ENCODE results near the gene MKRN3. TPM values are rescaled to one million over a fixed set of nuclear protein-coding genes. Genes with fewer than 3 reads are reported as not detected.

Gene MKRN3
- total and polyA plus RNA-seq, 10 of the 15 experiments (the other 5 are each of a cell fraction or from before 2014, with no cell fraction given), result 0.30 to 1.1 TPM; not detected in 8

DNA sequence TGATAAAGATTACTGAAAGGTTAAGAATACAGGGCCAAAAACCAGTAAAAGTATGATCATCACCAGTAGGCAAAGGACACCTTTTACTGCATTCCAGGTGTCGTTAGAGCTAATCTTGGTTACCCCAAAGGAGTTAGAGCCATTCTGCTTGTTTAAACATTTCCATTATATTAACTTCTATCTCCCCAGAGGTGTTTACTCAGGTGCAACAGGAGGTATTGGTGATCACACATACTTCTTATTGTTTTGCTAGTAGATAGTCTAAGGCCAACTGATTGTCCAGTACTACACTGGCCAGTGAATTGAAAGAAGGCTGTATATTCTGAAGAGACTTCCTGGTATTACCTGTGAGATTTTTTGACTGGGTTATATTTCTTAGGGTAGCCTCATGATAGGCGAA lies 22.8 kb downstream of the MKRN3 start:
- H3K27me3 ChIP-seq (replicated peaks in 1 of 2; ENCODE audit: control insufficient read depth in 2 of 2, insufficient read depth in 2 of 2, low read length in 1 of 2), result no peaks in the 10 kb centered on the region
- H2AFZ ChIP-seq (ENCODE audit: control insufficient read depth, low read depth, low read length), result no peak overlapping the region
- H3K36me3 ChIP-seq (ENCODE audit: control insufficient read depth in 2 of 2, insufficient read depth in 2 of 2, low read length in 1 of 2), result no peaks in the 10 kb centered on the region
- no peaks in the 10 kb centered on the region for H3K79me2 ChIP-seq (ENCODE audit: control insufficient read depth, insufficient read depth, low read length)
- no peak overlapping the region for H3K4me3 ChIP-seq
- no TSS peak for BruUV-seq (replicated peaks)
- SMC1A ChIA-PET (ENCODE audit: uncharacterized antibody, unreplicated experiment), result no interaction called here
- no peak overlapping the region for H3K27ac ChIP-seq (ENCODE audit: control insufficient read depth, insufficient read depth)
- H4K20me1 ChIP-seq (ENCODE audit: control insufficient read depth, insufficient read depth), result no peaks in the 10 kb centered on the region
- in situ Hi-C loops (cut with MboI) (no loop called here), intact Hi-C loops (cut with micrococcal nuclease; ENCODE audit: unreplicated experiment) (no loop called here)
- CTCF ChIA-PET, result no interaction called here
- no peaks in the 10 kb centered on the region; the same call in 2 of the 3 replicates for H3K9me3 ChIP-seq (replicated peaks; ENCODE audit: control insufficient read depth, insufficient read depth, low read length)
- DNase-seq (ENCODE audit: low read depth, low spot score), result no peak
- no peak overlapping the region for H3K4me2 ChIP-seq (ENCODE audit: control insufficient read depth, insufficient read depth)
- RAD21 ChIA-PET (ENCODE audit: unreplicated experiment), result no interaction called here
- FAIRE-seq, result no peak
- POLR2A ChIA-PET, result no interaction called here
- WGBS (ENCODE audit: insufficient coverage, insufficient replicate concordance, low lambda C conversion rate, missing lambda C conversion rate), result 3% methylated on average over 2 of the region's 2 CpGs
- H3K4me1 ChIP-seq (ENCODE audit: control insufficient read depth, insufficient read depth, low read length), result no peaks in the 10 kb centered on the region
- ATAC-seq, result no peak
- TF ChIP-seq SUZ12 (IDR thresholded peaks at IDR 0.05; ENCODE audit: unreplicated experiment) (no peak), HDAC6 (IDR thresholded peaks at IDR 0.05; ENCODE audit: unreplicated experiment) (no peak), SIX5 (IDR thresholded peaks at IDR 0.05; ENCODE audit: low read depth, low read length, severe bottlenecking) (no peak), ZNF384 (IDR thresholded peaks at IDR 0.05; ENCODE audit: borderline replicate concordance, low read depth, low read length) (no peak), FOXK2 (IDR thresholded peaks at IDR 0.05) (no peak), CREB1 (IDR thresholded peaks at IDR 0.05; ENCODE audit: low read depth) (no peak), SRF (IDR thresholded peaks at IDR 0.05; ENCODE audit: low read depth in 2 of 2, low read length in 2 of 2) (no peak), RBBP5 (conservative IDR thresholded peaks at IDR 0.05) (no peak), NRF1 (conservative IDR thresholded peaks at IDR 0.05; ENCODE audit: low read depth, low read length) (no peak)
- TF ChIP-seq, protein P1, sequence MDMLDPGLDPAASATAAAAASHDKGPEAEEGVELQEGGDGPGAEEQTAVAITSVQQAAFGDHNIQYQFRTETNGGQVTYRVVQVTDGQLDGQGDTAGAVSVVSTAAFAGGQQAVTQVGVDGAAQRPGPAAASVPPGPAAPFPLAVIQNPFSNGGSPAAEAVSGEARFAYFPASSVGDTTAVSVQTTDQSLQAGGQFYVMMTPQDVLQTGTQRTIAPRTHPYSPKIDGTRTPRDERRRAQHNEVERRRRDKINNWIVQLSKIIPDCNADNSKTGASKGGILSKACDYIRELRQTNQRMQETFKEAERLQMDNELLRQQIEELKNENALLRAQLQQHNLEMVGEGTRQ (IDR thresholded peaks at IDR 0.05; ENCODE audit: borderline replicate concordance, low read depth, low read length), result no peak
- no peak overlapping the region for H3K9ac ChIP-seq (ENCODE audit: control insufficient read depth, insufficient read depth, low read length)

Measured in GM12878 (cell line).